PC-3 (cell line): ENCODE data around the gene MMP15. TPM values are rescaled to one million over a fixed set of nuclear protein-coding genes. Genes with fewer than 3 reads are reported as not detected.

Source experiments
- ATAC-seq: fragments of 200-7000 bp; cut with Tn5 transposase; 2 replicates; pipeline ENCODE4 v1.9.1; 2020; ENCODE audit warnings: mild to moderate bottlenecking, moderate library complexity
- Bru-seq: library from RNA; stranded (reverse); fragments of 400-500 nt; gene quantifications from one replicate; lab custom pipeline; 2021; lab: Mats Ljungman, UMichigan
- BruChase-seq, 2 experiments: library from RNA; stranded (reverse); fragments of 400-500 nt; gene quantifications; one replicate each; lab custom pipeline; 2021; lab: Mats Ljungman, UMichigan
- BruUV-seq: library from RNA; stranded (reverse); fragments of 400-500 nt; replicated peaks from 2 replicates; lab custom pipeline; 2021; lab: Mats Ljungman, UMichigan
- CTCF ChIA-PET: fragments of 300-600 bp; sonication (Branson Sonifier 250); formaldehyde crosslinking; loops from one replicate; lab custom pipeline; 2022; ENCODE audit warnings: antibody characterized with exemption; lab: Charles Lee
- POLR2A ChIA-PET: fragments of 300-600 bp; sonication (Branson Sonifier 250); formaldehyde crosslinking; loops from one replicate; lab custom pipeline; 2022; ENCODE audit warnings: antibody characterized with exemption; ENCODE audit not compliant: unreplicated experiment; lab: Charles Lee
- DNase-seq: peaks from one replicate; pipeline ENCODE4 v3.0.0-alpha.2; 2015
- H2AFZ ChIP-seq: fragments of 300-600 bp; sonication (generic); 2 replicates; pipeline ENCODE4 v1.6.0; 2016; ENCODE audit warnings: antibody characterized with exemption, low read length
- H3F3A ChIP-seq: fragments of 300-600 bp; sonication (generic); one replicate; pipeline ENCODE4 v1.6.0; 2017; ENCODE audit warnings: antibody characterized with exemption, low read length, control low read depth, mild to moderate bottlenecking; ENCODE audit not compliant: unreplicated experiment
- H3K27ac ChIP-seq: fragments of 300-600 bp; sonication (generic); 2 replicates; pipeline ENCODE4 v1.5.1; 2016; ENCODE audit warnings: mild to moderate bottlenecking, low read length
- H3K27me3 ChIP-seq: fragments of 300-600 bp; sonication (generic); 2 replicates; pipeline ENCODE4 v1.6.1; 2016; ENCODE audit warnings: low read length, mixed read lengths
- H3K36me3 ChIP-seq: fragments of 300-600 bp; sonication (generic); 2 replicates; pipeline ENCODE4 v1.6.1; 2016; ENCODE audit warnings: low read depth, mixed run types, low read length, mixed read lengths
- H3K4me1 ChIP-seq: fragments of 300-600 bp; sonication (generic); 2 replicates; pipeline ENCODE4 v1.5.1; 2016; ENCODE audit warnings: low read length; ENCODE audit not compliant: insufficient read depth
- H3K4me2 ChIP-seq: fragments of 300-600 bp; sonication (generic); 2 replicates; pipeline ENCODE4 v1.6.0; 2016; ENCODE audit warnings: low read length
- H3K4me3 ChIP-seq: fragments of 300-600 bp; sonication (generic); 2 replicates; pipeline ENCODE4 v1.5.1; 2016; ENCODE audit warnings: mild to moderate bottlenecking, low read length, mixed read lengths
- H3K79me2 ChIP-seq: fragments of 300-600 bp; sonication (generic); 2 replicates; pipeline ENCODE4 v1.6.1; 2017; ENCODE audit warnings: low read length, mixed read lengths
- H3K9ac ChIP-seq: fragments of 300-600 bp; sonication (generic); 2 replicates; pipeline ENCODE4 v1.6.0; 2016; ENCODE audit warnings: mild to moderate bottlenecking, low read length
- H3K9me2 ChIP-seq: fragments of 300-600 bp; sonication (generic); replicated peaks from 2 replicates; pipeline ENCODE4 v1.6.1; 2016; ENCODE audit warnings: mixed run types, low read length, mixed read lengths
- H3K9me3 ChIP-seq: fragments of 300-600 bp; sonication (generic); 2 replicates; pipeline ENCODE4 v1.6.1; 2016; ENCODE audit warnings: low read length, mixed read lengths
- H4K20me1 ChIP-seq: fragments of 300-600 bp; sonication (generic); 2 replicates; pipeline ENCODE4 v1.6.1; 2016; ENCODE audit warnings: low read length, mixed read lengths
- CTCF ChIP-seq: fragments of 300-600 bp; sonication (generic); conservative IDR thresholded peaks from 2 replicates; pipeline ENCODE4 v1.5.1; 2017; ENCODE audit warnings: antibody characterized with exemption, low read depth, mild to moderate bottlenecking, low read length
- EZH2 ChIP-seq: fragments of 300-600 bp; sonication (generic); IDR thresholded peaks from one replicate; pipeline ENCODE4 v1.6.1; 2017; ENCODE audit warnings: antibody characterized with exemption, mild to moderate bottlenecking, low read length; ENCODE audit not compliant: unreplicated experiment
- EZH2phosphoT487 ChIP-seq: fragments of 300-600 bp; sonication (generic); IDR thresholded peaks from 2 replicates; pipeline ENCODE4 v1.6.1; 2018; ENCODE audit warnings: mild to moderate bottlenecking, antibody characterized with exemption, low read length, borderline replicate concordance
- intact Hi-C: fragments of 100-400 bp; cut with micrococcal nuclease; formaldehyde crosslinking; loops from 2 replicates; pipeline ENCODE4 v1.9.0; 2023
- long read RNA-seq: library from polyadenylated mRNA; unstranded; transcript quantifications from one replicate; pipeline ENCODE4 v2.0.0, GENCODE V29; 2021; ENCODE audit not compliant: unreplicated experiment
- total RNA-seq: library from RNA; depleted of rRNA; stranded (reverse); fragments of >200 nt; gene quantifications from 2 replicates; pipeline ENCODE4 v1.2.3, GENCODE V29; 2014; rRNA removed

The MMP15 gene
- total RNA-seq (6.3 and 9.4 TPM in 2 replicates), Bru-seq, nascent RNA (percentile 29 among the genes with signal in this experiment), BruChase-seq, experiment 1, labeled RNA remaining after a 6-hour chase (percentile 37 among the genes with signal in this experiment), BruChase-seq, experiment 2, labeled RNA remaining after a 2-hour chase (percentile 30 among the genes with signal in this experiment)
- long read RNA-seq, partial matches to known transcripts: 2 of 2 reads
- long read RNA-seq, other reads (novel, unspliced or antisense): 0 of 2 reads

GRCh38 chr16:58025351-58026138 is at the start of gene MMP15:
MMP15 (plus strand) TSS chr16:58025754; CDS start chr16:58026351, 597 bp downstream.
- ATAC-seq (peak; percentile 60), DNase-seq (peak; percentile 68)
- Histone ChIP-seq H3K9me2 (no peaks in the 10 kb centered on the region), H3K9me3 (no peaks in the 10 kb centered on the region), H3K36me3 (no peaks in the 10 kb centered on the region; the same call in 1 of the 2 replicates), H3K9ac (no peak within 1 kb of the TSS), H2AFZ (peak within 1 kb of the TSS; percentile 84), H3K4me3 (peak within 1 kb of the TSS; percentile 69), H3F3A (no peaks in the 10 kb centered on the region), H4K20me1 (no peaks in the 10 kb centered on the region), H3K4me1 (peaks cover 29% of the 10 kb centered on the region), H3K4me2 (peak within 1 kb of the TSS; percentile 89), H3K27me3 (no peaks in the 10 kb centered on the region), H3K79me2 (no peaks in the 10 kb centered on the region), H3K27ac (no peak within 1 kb of the TSS)
- intact Hi-C loops: loop anchor here (10.0 kb wide), 1 partner anchor 279 kb away; no protein-coding TSS in a partner anchor
- TF ChIP-seq EZH2 (no peak), EZH2phosphoT487 (no peak), CTCF (no peak)
- ChIA-PET CTCF (interaction anchor here (0.6 to 1.3 kb wide), 2 partner anchors 96 to 571 kb away, joined by 5 to 7 read pairs; no protein-coding TSS in a partner anchor), POLR2A (no interaction called here)
- no TSS peak for BruUV-seq

GRCh38 chr16:57976331-57976796 is 49.2 kb upstream of the MMP15 start:
- intact Hi-C loops: no loop called here
- ChIA-PET POLR2A (no interaction called here), CTCF (no interaction called here)
- no peak overlapping the region for H2AFZ ChIP-seq
- H3K79me2 ChIP-seq: no peaks in the 10 kb centered on the region
- no peaks in the 10 kb centered on the region for H4K20me1 ChIP-seq
- no peak overlapping the region for H3K27ac ChIP-seq
- H3F3A ChIP-seq: no peaks in the 10 kb centered on the region
- DNase-seq (no peak), ATAC-seq (peak; percentile 31)
- no peak overlapping the region for H3K4me2 ChIP-seq
- no peak overlapping the region for H3K4me3 ChIP-seq
- BruUV-seq: no TSS peak
- TF ChIP-seq EZH2: no peak
- TF ChIP-seq EZH2phosphoT487: no peak
- TF ChIP-seq CTCF: no peak
- no peak overlapping the region for H3K9ac ChIP-seq
- no peaks in the 10 kb centered on the region for H3K36me3 ChIP-seq
- H3K9me3 ChIP-seq: no peaks in the 10 kb centered on the region
- no peaks in the 10 kb centered on the region for H3K4me1 ChIP-seq
- no peaks in the 10 kb centered on the region for H3K9me2 ChIP-seq
- H3K27me3 ChIP-seq: no peaks in the 10 kb centered on the region
